Esophagus (tissue), 2 donors: Measurements from ENCODE around the gene KMT2E. TPM values are rescaled to one million over a fixed set of nuclear protein-coding genes. Genes with fewer than 3 reads are reported as not detected.

Experiments
- H3K27ac ChIP-seq, 2 donors: one replicate each; pipeline ENCODE4 v1.5.1; 2013; ENCODE audit warnings: low read depth in 2 of 2, mild to moderate bottlenecking in 2 of 2, inconsistent platforms in 1 of 2, low read length in 1 of 2, moderate library complexity in 1 of 2
- H3K27me3 ChIP-seq, 2 donors: one replicate each; pipeline ENCODE4 v1.6.1; 2013; ENCODE audit warnings: low read length in 2 of 2, control low read depth in 1 of 2, mild to moderate bottlenecking in 1 of 2; ENCODE audit not compliant: insufficient read depth in 2 of 2, control insufficient read depth in 1 of 2
- H3K36me3 ChIP-seq, 2 donors: one replicate each; pipeline ENCODE4 v1.6.1; 2013; ENCODE audit warnings: low read length in 1 of 2; ENCODE audit not compliant: control insufficient read depth in 2 of 2, insufficient read depth in 2 of 2
- H3K4me1 ChIP-seq, 2 donors: one replicate each; pipeline ENCODE4 v1.6.1; 2013; ENCODE audit warnings: low read length in 1 of 2; ENCODE audit not compliant: control insufficient read depth in 2 of 2, insufficient read depth in 2 of 2
- H3K4me3 ChIP-seq, 2 donors: one replicate each; pipeline ENCODE4 v1.5.1; 2013; ENCODE audit warnings: low read length in 2 of 2, mild to moderate bottlenecking in 2 of 2, low read depth in 1 of 2, moderate library complexity in 1 of 2
- H3K9me3 ChIP-seq, 2 donors: one replicate each; pipeline ENCODE4 v1.6.1; 2013; ENCODE audit warnings: mild to moderate bottlenecking in 2 of 2, low read depth in 1 of 2, low read length in 1 of 2, moderate library complexity in 1 of 2; ENCODE audit not compliant: control insufficient read depth in 2 of 2, insufficient read depth in 1 of 2
- WGBS, 2 donors: extraction: QIAGEN DNeasy Blood & Tissue Kit; methylation state at CpG; one replicate each; pipeline ENCODE4 v1.1.7; 2013; 5-methylcytosine and 5-hydroxymethylcytosine counted together
- polyA plus RNA-seq, 2 donors: library from polyadenylated mRNA; stranded (reverse); fragments of 200-250 nt; gene quantifications; one replicate each; pipeline ENCODE4 v1.2.3, GENCODE V29; 2013
- donor health status: healthy with polysubstance abuse.
- donor health status: Bipolar disorder and iron deficiency.

Gene KMT2E
- polyA plus RNA-seq, 2 donors = 10.8 to 15.0 TPM

DNA sequence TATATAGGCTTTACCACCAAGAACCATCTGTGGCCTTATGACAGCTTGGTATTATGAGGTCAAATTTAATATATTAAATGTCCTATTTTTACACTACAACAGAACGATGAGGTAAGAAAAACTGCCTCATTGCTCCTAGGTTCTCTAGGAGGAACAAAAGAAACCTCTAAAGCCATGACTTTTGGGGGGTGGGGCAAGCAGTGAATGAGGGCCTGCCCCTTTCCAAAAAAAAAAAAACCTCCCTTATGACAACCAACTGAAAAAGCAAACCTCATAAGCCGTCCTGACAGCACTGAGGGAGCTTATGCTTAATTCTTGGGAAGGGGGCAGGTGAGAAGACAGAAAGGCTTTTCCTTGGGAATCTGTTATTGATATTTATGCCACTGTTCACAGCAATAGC, 116.6 kb downstream of the KMT2E start:
- Histone ChIP-seq H3K4me1 (peaks cover 0 to 3% of the 10 kb centered on the region in 2 donors), H3K36me3 (peaks cover 0 to 21% of the 10 kb centered on the region in 2 donors), H3K27ac (no peak overlapping the region), H3K9me3 (no peaks in the 10 kb centered on the region), H3K27me3 (no peaks in the 10 kb centered on the region), H3K4me3 (no peak overlapping the region)
- WGBS, 2 donors = 85 to 91% methylated on average over 2 of the region's 2 CpGs

GRCh38 chr7:105131033-105131656, 117.1 kb downstream of the KMT2E start:
- peaks cover 0 to 16% of the 10 kb centered on the region in 2 donors for H3K36me3 ChIP-seq
- WGBS, 2 donors = 84% methylated on average over 12 of the region's 12 CpGs
- peaks cover 0 to 3% of the 10 kb centered on the region in 2 donors for H3K4me1 ChIP-seq

DNA sequence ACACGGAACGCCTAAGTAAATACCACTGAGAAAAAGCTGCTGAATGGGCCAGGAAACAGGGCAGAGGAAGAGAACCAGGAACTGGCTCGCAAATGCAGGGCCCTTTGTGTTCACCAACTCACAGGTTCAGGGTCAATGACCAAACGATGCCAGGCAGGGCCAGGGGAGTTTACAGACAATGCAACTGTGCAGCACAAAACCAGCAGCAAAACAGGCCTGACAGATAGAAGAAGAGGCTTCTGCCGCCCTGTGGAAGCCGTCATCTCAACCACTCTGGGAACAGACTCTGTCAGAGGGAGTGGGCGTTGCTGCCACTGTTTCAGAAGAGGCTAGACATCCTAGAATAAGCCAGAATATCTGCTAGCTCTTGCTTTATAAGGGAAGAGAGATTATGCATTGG, 117.9 kb downstream of the KMT2E start:
- Histone ChIP-seq H3K27me3 (no peaks in the 10 kb centered on the region), H3K36me3 (peaks cover 0 to 16% of the 10 kb centered on the region in 2 donors), H3K27ac (no peak overlapping the region), H3K9me3 (no peaks in the 10 kb centered on the region), H3K4me3 (no peak overlapping the region), H3K4me1 (peaks cover 0 to 3% of the 10 kb centered on the region in 2 donors)
- 79% methylated on average over 7 of the region's 7 CpGs for WGBS, 2 donors

More at GRCh38 chr7:105131033-105131656, 117.1 kb downstream of the KMT2E start:
- H3K27ac ChIP-seq = no peak overlapping the region
- no peaks in the 10 kb centered on the region for H3K27me3 ChIP-seq
- no peaks in the 10 kb centered on the region for H3K9me3 ChIP-seq
- H3K4me3 ChIP-seq = no peak overlapping the region

DNA sequence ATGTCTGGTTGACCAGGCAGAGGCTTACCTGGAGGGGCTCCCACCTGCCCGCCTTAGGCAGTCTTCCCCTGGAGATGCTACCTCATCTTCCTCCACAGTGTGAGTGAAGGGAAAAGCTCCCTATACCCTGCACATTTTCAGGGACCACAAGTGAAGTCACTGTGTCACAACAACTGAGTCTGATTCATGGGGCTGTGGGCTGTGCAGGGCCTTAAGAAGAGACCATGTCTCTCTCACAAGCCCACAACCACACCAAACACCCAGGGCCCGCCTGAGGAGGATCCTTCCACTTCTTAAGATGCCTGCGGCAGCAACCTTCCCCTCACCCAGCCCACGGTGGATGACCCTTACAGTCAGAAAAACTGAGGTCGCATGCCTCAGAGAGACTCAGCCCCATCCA, 118.3 kb downstream of the KMT2E start:
- no peak overlapping the region for H3K4me3 ChIP-seq
- WGBS, 2 donors = 96% methylated on average over 5 of the region's 5 CpGs
- no peaks in the 10 kb centered on the region for H3K27me3 ChIP-seq
- H3K9me3 ChIP-seq = no peaks in the 10 kb centered on the region
- peaks cover 0 to 14% of the 10 kb centered on the region in 2 donors for H3K36me3 ChIP-seq
- H3K4me1 ChIP-seq = peaks cover 0 to 3% of the 10 kb centered on the region in 2 donors
- no peak overlapping the region for H3K27ac ChIP-seq

DNA sequence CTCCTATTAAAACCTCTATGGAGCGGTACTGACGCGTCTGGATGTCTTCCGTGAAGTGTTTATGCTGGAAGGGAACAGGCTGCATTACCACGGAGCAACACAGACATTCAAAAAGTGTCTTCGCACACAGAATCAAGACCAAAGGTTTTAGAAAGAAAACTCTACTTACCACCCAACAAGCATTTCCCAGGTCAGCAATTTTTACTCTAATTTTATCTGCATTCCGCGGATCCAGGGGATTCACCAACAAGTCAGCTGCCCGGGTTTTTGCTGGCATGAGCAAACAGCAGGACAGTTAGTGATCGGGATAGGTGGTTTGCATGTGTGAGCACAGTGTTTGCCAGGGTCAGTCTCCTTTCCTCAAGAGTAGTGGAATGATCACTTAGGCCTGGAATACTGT, 118.8 kb downstream of the KMT2E start:
- H3K27me3 ChIP-seq = no peaks in the 10 kb centered on the region
- WGBS, 2 donors = 96% methylated on average over 10 of the region's 10 CpGs
- H3K4me1 ChIP-seq = peaks cover 0 to 3% of the 10 kb centered on the region in 2 donors
- no peaks in the 10 kb centered on the region for H3K9me3 ChIP-seq
- no peak overlapping the region for H3K27ac ChIP-seq
- H3K36me3 ChIP-seq = peaks cover 0 to 12% of the 10 kb centered on the region in 2 donors
- no peak overlapping the region for H3K4me3 ChIP-seq

DNA sequence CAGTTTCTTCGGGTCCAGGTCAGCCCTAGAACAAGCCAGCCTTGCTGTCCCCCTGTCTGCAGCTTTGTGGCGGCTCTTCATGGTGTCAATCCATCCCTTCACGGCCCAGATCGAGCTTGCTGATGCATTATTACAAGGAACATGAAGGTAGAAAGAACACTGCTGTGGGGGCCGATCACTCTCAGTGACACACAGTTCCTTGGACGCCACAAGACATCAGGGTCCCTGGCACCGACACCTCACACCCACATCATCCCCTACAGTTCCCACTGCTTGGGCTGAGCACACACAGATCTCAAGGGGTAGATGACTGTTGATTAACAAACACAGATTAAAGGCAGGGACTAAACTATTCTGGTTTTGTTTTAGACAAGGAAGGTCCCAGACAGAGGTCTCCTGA, 119.4 kb downstream of the KMT2E start:
- Histone ChIP-seq H3K36me3 (peaks cover 0 to 12% of the 10 kb centered on the region in 2 donors), H3K4me3 (no peak overlapping the region), H3K9me3 (no peaks in the 10 kb centered on the region), H3K27ac (no peak overlapping the region), H3K27me3 (no peaks in the 10 kb centered on the region), H3K4me1 (peaks cover 0 to 3% of the 10 kb centered on the region in 2 donors)
- 95 to 96% methylated on average over 7 of the region's 7 CpGs for WGBS, 2 donors

DNA sequence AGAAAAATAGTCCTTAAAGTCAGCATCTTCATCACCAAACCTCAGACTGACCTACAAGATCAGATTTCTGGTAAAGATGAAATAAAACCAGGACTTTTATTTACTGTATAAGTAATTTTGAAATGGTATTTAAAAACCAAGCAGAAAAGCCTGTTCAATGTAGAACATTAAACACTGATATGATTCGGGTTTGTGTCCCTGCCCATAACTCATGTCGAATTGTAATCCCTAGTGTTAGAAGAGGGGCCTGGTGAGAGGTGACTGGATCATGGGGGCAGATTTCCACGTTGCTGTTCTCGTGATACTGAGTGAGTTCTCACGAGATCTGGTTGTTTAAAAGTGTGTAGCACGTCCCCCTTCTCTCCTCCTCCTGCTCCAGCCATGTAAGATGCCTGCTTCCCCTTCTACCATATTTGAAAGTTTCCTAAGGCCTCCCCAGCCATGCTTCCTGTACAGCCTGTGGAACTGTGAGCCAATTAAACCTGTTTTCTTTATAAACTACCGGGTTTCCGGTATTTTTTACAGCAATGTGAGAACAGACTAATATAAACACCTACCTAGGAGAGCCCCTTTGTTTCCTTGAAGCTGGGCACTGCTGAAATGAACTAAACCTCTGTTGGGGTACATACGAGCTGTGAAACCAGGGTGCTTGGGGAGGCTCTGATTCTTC, 120.1 kb downstream of the KMT2E start:
- Histone ChIP-seq H3K4me1 (peaks cover 0 to 3% of the 10 kb centered on the region in 2 donors), H3K27me3 (no peaks in the 10 kb centered on the region), H3K4me3 (no peak overlapping the region), H3K36me3 (peaks cover 0 to 14% of the 10 kb centered on the region in 2 donors), H3K9me3 (no peaks in the 10 kb centered on the region), H3K27ac (no peak overlapping the region)
- 83 to 87% methylated on average over 9 of the region's 9 CpGs for WGBS, 2 donors

DNA sequence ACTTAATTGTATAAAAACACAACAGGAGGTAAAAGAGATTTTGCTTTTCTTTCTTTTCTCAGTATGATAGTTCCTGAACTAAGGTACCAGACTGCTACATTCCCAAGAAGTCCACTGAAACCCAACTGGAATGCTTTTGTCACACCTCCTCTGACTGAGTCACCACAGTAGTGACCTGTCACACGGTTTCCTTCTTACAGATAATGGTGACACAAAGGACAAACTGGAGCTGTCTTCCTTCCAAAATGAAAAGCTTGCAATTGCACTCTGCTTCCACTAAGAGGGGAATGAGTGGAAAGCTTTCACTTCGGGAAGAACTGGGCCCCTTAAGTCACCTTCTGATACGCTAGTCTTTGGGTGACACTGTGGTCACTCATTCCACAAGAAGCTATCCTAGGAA, 122.2 kb downstream of the KMT2E start:
- peaks cover 0 to 3% of the 10 kb centered on the region in 2 donors for H3K4me1 ChIP-seq
- WGBS, 2 donors = 75 to 84% methylated on average over 3 of the region's 3 CpGs
- H3K27me3 ChIP-seq = no peaks in the 10 kb centered on the region
- peaks cover 0 to 17% of the 10 kb centered on the region in 2 donors for H3K36me3 ChIP-seq
- H3K27ac ChIP-seq = no peak overlapping the region
- no peaks in the 10 kb centered on the region for H3K9me3 ChIP-seq
- H3K4me3 ChIP-seq = no peak overlapping the region

DNA sequence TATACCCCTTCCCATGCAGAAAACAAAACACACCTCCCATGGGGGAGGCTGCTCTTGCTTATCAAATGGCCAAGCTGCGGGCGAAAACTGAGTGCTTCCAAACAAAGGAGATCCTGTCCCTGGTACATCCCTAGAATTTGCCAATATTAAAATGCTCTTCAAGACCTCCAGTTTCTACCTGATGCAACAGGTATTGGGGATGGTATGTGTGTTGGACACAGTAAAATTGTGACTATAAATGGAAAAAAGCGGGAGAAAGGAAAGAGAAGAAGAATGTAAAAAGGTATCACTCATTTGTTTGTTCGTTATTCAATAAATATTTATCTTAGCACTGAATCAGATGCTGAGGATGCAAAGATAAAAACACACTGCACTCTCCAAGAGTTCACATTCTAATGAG, 123.9 kb downstream of the KMT2E start:
- Histone ChIP-seq H3K27ac (no peak overlapping the region), H3K36me3 (peaks cover 0 to 15% of the 10 kb centered on the region in 2 donors), H3K4me3 (no peak overlapping the region), H3K27me3 (no peaks in the 10 kb centered on the region), H3K9me3 (no peaks in the 10 kb centered on the region), H3K4me1 (no peaks in the 10 kb centered on the region)
- 94 to 99% methylated on average over 4 of the region's 4 CpGs for WGBS, 2 donors

GRCh38 chr7:105139381-105139780, 125.4 kb downstream of the KMT2E start:
- Histone ChIP-seq H3K4me3 (no peak overlapping the region), H3K36me3 (peaks cover 0 to 13% of the 10 kb centered on the region in 2 donors), H3K27ac (no peak overlapping the region), H3K27me3 (no peaks in the 10 kb centered on the region), H3K9me3 (no peaks in the 10 kb centered on the region), H3K4me1 (no peaks in the 10 kb centered on the region)
